Measurements from ENCODE around the gene SLITRK4. TPM values are rescaled to one million over a fixed set of nuclear protein-coding genes. Genes with fewer than 3 reads are reported as not detected.
A peak's percentile ranks its signal among the peaks of the same experiment; 100 is the strongest.

The SLITRK4 gene
- total RNA-seq, 4 donors from 2014 or later, result 1.8 to 5.1 (median 3.5) TPM

GRCh38 chrX:143633461-143634308 is 2.2 kb downstream of the SLITRK4 start:
- no peak for DNase-seq (ENCODE audit: low spot score in 2 of 2)
- 3 to 28% methylated on average over 15 to 53 of the region's 64 CpGs for WGBS, 2 donors
- TF ChIP-seq CTCF (IDR thresholded peaks at IDR 0.05), result no peak
- no peak for TF ChIP-seq POLR2A (IDR thresholded peaks at IDR 0.05)
- H3K4me3 ChIP-seq (ENCODE audit: low read depth, poor library complexity, severe bottlenecking), result peak overlapping the region; percentile 25
- intact Hi-C loops (cut with DNase I; ENCODE audit: low total_unique reads), result no loop called here

GRCh38 chrX:143632625-143633410 is 3.1 kb downstream of the SLITRK4 start:
- no peak overlapping the region for H3K4me3 ChIP-seq (ENCODE audit: low read depth, poor library complexity, severe bottlenecking)
- intact Hi-C loops (cut with DNase I; ENCODE audit: low total_unique reads), result no loop called here
- WGBS, 2 donors, result 21 to 38% methylated on average over 7 of the region's 7 CpGs
- no peak for DNase-seq (ENCODE audit: low spot score in 2 of 2)
- TF ChIP-seq CTCF (IDR thresholded peaks at IDR 0.05), result no peak
- no peak for TF ChIP-seq POLR2A (IDR thresholded peaks at IDR 0.05)

- DNase-seq (ENCODE audit: low spot score in 2 of 2), result no peak
- TF ChIP-seq CTCF (IDR thresholded peaks at IDR 0.05) (no peak), POLR2A (IDR thresholded peaks at IDR 0.05) (no peak)
- no peak overlapping the region for H3K4me3 ChIP-seq (ENCODE audit: low read depth, poor library complexity, severe bottlenecking)
- 43 to 77% methylated on average over 2 of the region's 2 CpGs for WGBS, 2 donors
- intact Hi-C loops (cut with DNase I; ENCODE audit: low total_unique reads), result no loop called here
Measured at GRCh38 chrX:143623657-143624056, 12.2 kb downstream of the SLITRK4 start.

- no peak overlapping the region for H3K4me3 ChIP-seq (ENCODE audit: low read depth, poor library complexity, severe bottlenecking)
- intact Hi-C loops (cut with DNase I; ENCODE audit: low total_unique reads), result no loop called here
- no peak for DNase-seq (ENCODE audit: low spot score in 2 of 2)
- WGBS, 2 donors, result 68 to 84% methylated on average over 2 of the region's 2 CpGs
- TF ChIP-seq CTCF (IDR thresholded peaks at IDR 0.05) (no peak), POLR2A (IDR thresholded peaks at IDR 0.05) (no peak)
Measured at GRCh38 chrX:143621276-143621675, 14.6 kb downstream of the SLITRK4 start.

GRCh38 chrX:143615851-143616250 is 20.1 kb downstream of the SLITRK4 start:
- DNase-seq (ENCODE audit: low spot score in 2 of 2), result no peak
- 49 to 73% methylated on average over 4 of the region's 4 CpGs for WGBS, 2 donors
- no peak for TF ChIP-seq CTCF (IDR thresholded peaks at IDR 0.05)
- TF ChIP-seq POLR2A (IDR thresholded peaks at IDR 0.05), result no peak
- intact Hi-C loops (cut with DNase I; ENCODE audit: low total_unique reads), result no loop called here
- H3K4me3 ChIP-seq (ENCODE audit: low read depth, poor library complexity, severe bottlenecking), result no peak overlapping the region

All from lower leg skin (tissue), 4 donors.